H1 (cell line): ENCODE results near the gene TMCC3. TPM values are rescaled to one million over a fixed set of nuclear protein-coding genes. Genes with fewer than 3 reads are reported as not detected.

Experiments used
- CTCF ChIA-PET: fragments of 300-600 bp; sonication (Branson Sonifier 250); formaldehyde crosslinking; loops from one replicate; lab custom pipeline; 2021; ENCODE audit not compliant: partially characterized antibody; lab: Charles Lee
- POLR2A ChIA-PET: fragments of 300-600 bp; sonication (Branson Sonifier 250); formaldehyde crosslinking; loops from one replicate; lab custom pipeline; 2021; ENCODE audit warnings: inconsistent platforms; ENCODE audit not compliant: partially characterized antibody; lab: Charles Lee
- DNase-seq, 2 experiments: peaks; one replicate each; pipeline versions ENCODE4 v3.0.0 to v3.0.0-alpha.2; 2010 to 2022; ENCODE audit warnings: low spot score in 2 of 2, low read depth in 1 of 2, mixed read lengths in 1 of 2
- FAIRE-seq: peaks from 2 replicates; lab custom pipeline; 2011; peaks lifted over from hg19 to GRCh38; lab: Jason Lieb, UNC
- H2AFZ ChIP-seq: 2 replicates; pipeline ENCODE4 v1.8.1; 2012; ENCODE audit warnings: low read length, inconsistent platforms
- H2AK5ac ChIP-seq: 2 replicates; pipeline ENCODE4 v1.6.1; 2013; ENCODE audit warnings: low read depth, low read length
- H2BK120ac ChIP-seq: replicated peaks from 2 replicates; pipeline ENCODE3; 2013; ENCODE audit warnings: low read depth, low read length, inconsistent platforms
- H2BK12ac ChIP-seq: 2 replicates; pipeline ENCODE4 v1.6.1; 2013; ENCODE audit warnings: low read depth, low read length
- H2BK15ac ChIP-seq: 2 replicates; pipeline ENCODE4 v1.6.1; 2013; ENCODE audit warnings: low read length
- H2BK20ac ChIP-seq: 2 replicates; pipeline ENCODE4 v1.6.1; 2013; ENCODE audit warnings: low read length
- H2BK5ac ChIP-seq: 2 replicates; pipeline ENCODE4 v1.6.1; 2013; ENCODE audit warnings: low read depth, low read length
- H3K14ac ChIP-seq: 2 replicates; pipeline ENCODE4 v1.6.1; 2013; ENCODE audit warnings: inconsistent platforms; ENCODE audit not compliant: insufficient read length
- H3K18ac ChIP-seq: 2 replicates; pipeline ENCODE4 v1.6.1; 2013; ENCODE audit warnings: low read length; ENCODE audit errors: extremely low read depth
- H3K23ac ChIP-seq: 2 replicates; pipeline ENCODE4 v1.6.1; 2013; ENCODE audit warnings: inconsistent platforms; ENCODE audit not compliant: insufficient read length
- H3K23me2 ChIP-seq: 2 replicates; pipeline ENCODE4 v1.6.1; 2013; ENCODE audit warnings: low read depth, low read length
- H3K27ac ChIP-seq: 2 replicates; pipeline ENCODE4 v1.6.1; 2011; ENCODE audit warnings: low read depth, low read length, inconsistent platforms
- H3K27me3 ChIP-seq, 4 experiments: replicated peaks in 1 of 4; 1 replicate in 1 of 4; 2 replicates in 3 of 4; pipeline versions ENCODE4 v1.6.1 to v1.8.1; 2011 to 2013; ENCODE audit warnings: low read length in 3 of 4, mild to moderate bottlenecking in 3 of 4, inconsistent platforms in 2 of 4, mixed read lengths in 2 of 4, moderate library complexity in 1 of 4; ENCODE audit not compliant: control insufficient read depth in 3 of 4, insufficient read depth in 3 of 4; ENCODE audit errors: extremely low read depth in 1 of 4
- H3K36me3 ChIP-seq, 4 experiments: 2 replicates each; pipeline versions ENCODE4 v1.6.1 to v1.8.1; 2011 to 2013; ENCODE audit warnings: mild to moderate bottlenecking in 4 of 4, low read length in 3 of 4, moderate library complexity in 2 of 4, control low read depth in 1 of 4, inconsistent platforms in 1 of 4; ENCODE audit not compliant: insufficient read depth in 4 of 4, control insufficient read depth in 2 of 4
- H3K4ac ChIP-seq: replicated peaks from 2 replicates; pipeline ENCODE3; 2013; ENCODE audit warnings: low read length, low read depth, mixed read lengths, inconsistent platforms; ENCODE audit not compliant: insufficient read length
- H3K4me1 ChIP-seq, 4 experiments: replicated peaks in 1 of 4; 1 replicate in 1 of 4; 2 replicates in 3 of 4; pipeline versions ENCODE4 v1.6.1 to v1.8.1; 2011 to 2013; ENCODE audit warnings: low read length in 3 of 4, inconsistent platforms in 2 of 4, mixed read lengths in 1 of 4; ENCODE audit not compliant: insufficient read depth in 4 of 4, control insufficient read depth in 3 of 4
- H3K4me2 ChIP-seq, 2 experiments: 2 replicates each; pipeline versions ENCODE4 v1.6.1 to v1.8.1; 2011 to 2013; ENCODE audit warnings: low read depth in 2 of 2, low read length in 2 of 2, control low read depth in 1 of 2, inconsistent platforms in 1 of 2, mild to moderate bottlenecking in 1 of 2; ENCODE audit not compliant: insufficient read depth in 1 of 2
- H3K4me3 ChIP-seq, 4 experiments: fragments of 200-600, 300-600 bp in 1 of 4; sonication (generic), shearing (Covaris generic), sonication (Bioruptor Twin) in 1 of 4; 2 replicates each; pipeline versions ENCODE4 v1.5.1 to v1.8.1; 2011 to 2016; ENCODE audit warnings: low read length in 4 of 4, low read depth in 3 of 4, control low read depth in 2 of 4, inconsistent platforms in 2 of 4, mild to moderate bottlenecking in 2 of 4, mixed read lengths in 1 of 4, moderate library complexity in 1 of 4; ENCODE audit not compliant: insufficient read depth in 2 of 4; ENCODE audit errors: extremely low read depth in 1 of 4
- H3K56ac ChIP-seq: replicated peaks from 2 replicates; pipeline ENCODE3; 2013; ENCODE audit warnings: low read depth, mild to moderate bottlenecking, mixed read lengths, low read length, inconsistent platforms; ENCODE audit not compliant: insufficient read length
- H3K79me1 ChIP-seq: 2 replicates; pipeline ENCODE4 v1.6.1; 2013; ENCODE audit warnings: low read depth, low read length, control low read depth
- H3K79me2 ChIP-seq, 2 experiments: 2 replicates each; pipeline versions ENCODE4 v1.6.1 to v1.8.1; 2012 to 2013; ENCODE audit warnings: low read length in 2 of 2, mild to moderate bottlenecking in 2 of 2, inconsistent platforms in 1 of 2; ENCODE audit not compliant: insufficient read depth in 2 of 2, control insufficient read depth in 1 of 2
- H3K9ac ChIP-seq, 4 experiments: replicated peaks in 1 of 4; 1 replicate in 1 of 4; 2 replicates in 3 of 4; pipeline versions ENCODE4 v1.6.1 to v1.8.1; 2011 to 2013; ENCODE audit warnings: low read depth in 3 of 4, low read length in 3 of 4, control low read depth in 2 of 4, mild to moderate bottlenecking in 2 of 4, moderate library complexity in 2 of 4, inconsistent platforms in 1 of 4; ENCODE audit errors: extremely low read depth in 1 of 4
- H3K9me3 ChIP-seq, 2 experiments: 2 replicates each; pipeline versions ENCODE4 v1.6.1 to v1.8.1; 2012 to 2013; ENCODE audit warnings: mild to moderate bottlenecking in 2 of 2, moderate library complexity in 2 of 2, control low read depth in 1 of 2, inconsistent platforms in 1 of 2, low read depth in 1 of 2, low read length in 1 of 2, mixed read lengths in 1 of 2; ENCODE audit not compliant: insufficient read depth in 2 of 2
- H4K20me1 ChIP-seq, 2 experiments: replicated peaks in 1 of 2; 2 replicates each; pipeline versions ENCODE3 to v1.8.1; 2011 to 2013; ENCODE audit warnings: inconsistent platforms in 2 of 2, low read length in 2 of 2, mild to moderate bottlenecking in 1 of 2; ENCODE audit not compliant: insufficient read depth in 2 of 2, control insufficient read depth in 1 of 2
- H4K5ac ChIP-seq: 2 replicates; pipeline ENCODE4 v1.6.1; 2013; ENCODE audit warnings: low read length, low read depth, mixed read lengths, inconsistent platforms; ENCODE audit not compliant: insufficient read length
- H4K8ac ChIP-seq: 2 replicates; pipeline ENCODE4 v1.8.0; 2013; ENCODE audit warnings: mild to moderate bottlenecking, moderate library complexity, low read length, inconsistent platforms; ENCODE audit not compliant: insufficient read depth; ENCODE audit errors: extremely low read depth
- H4K91ac ChIP-seq: replicated peaks from 2 replicates; pipeline ENCODE3; 2013; ENCODE audit warnings: low read length, mixed read lengths, inconsistent platforms; ENCODE audit not compliant: insufficient read length
- JUN ChIP-seq: IDR thresholded peaks from 2 replicates; pipeline ENCODE4 v1.6.1; 2011; ENCODE audit warnings: low read depth, mild to moderate bottlenecking, improper control_type of control experiment, low read length
- POLR2A ChIP-seq, 2 experiments: IDR thresholded peaks; 1 replicate in 1 of 2; 2 replicates in 1 of 2; pipeline ENCODE4 v1.6.1; 2011; ENCODE audit warnings: low read depth in 2 of 2, low read length in 2 of 2, mild to moderate bottlenecking in 2 of 2; ENCODE audit errors: control extremely low read depth in 1 of 2
- WGBS, 2 experiments: shearing (Covaris generic) in 1 of 2; methylation state at CpG; one replicate each; pipeline versions ENCODE4 v1.1.6 to v1.1.7; 2013 to 2015; ENCODE audit warnings: low lambda C conversion rate in 2 of 2, mixed read lengths in 2 of 2, inconsistent platforms in 1 of 2, low coverage in 1 of 2, missing lambda C conversion rate in 1 of 2; ENCODE audit not compliant: insufficient replicate concordance in 2 of 2, insufficient coverage in 1 of 2, insufficient read length in 1 of 2; ENCODE audit errors: extremely low coverage in 1 of 2, missing lambda C conversion rate in 1 of 2; 5-methylcytosine and 5-hydroxymethylcytosine counted together
- polyA plus RNA-seq, 7 experiments: library from polyadenylated mRNA; depleted of rRNA in 3 of 7; stranded (reverse) in 5 of 7; unstranded in 2 of 7; fragments of >200 nt in 5 of 7; fragments of 200-250 nt in 2 of 7; gene quantifications; 1 replicate in 5 of 7; 2 replicates in 1 of 7; 4 replicates in 1 of 7; pipeline versions ENCODE4 v1.2.1 to v1.2.3, GENCODE V29; 2011 to 2013; ENCODE audit warnings: missing spikeins in 2 of 7, mixed read lengths in 2 of 7
- total RNA-seq: library from RNA; stranded (reverse); fragmentation: NEBNext Ultra II Directional; extraction: Animal tissue kit (Norgen Biotek cat#: 25700); gene quantifications from 2 replicates; pipeline ENCODE4 v1.2.1, GENCODE V29; 2021

TMCC3 gene
- total and polyA plus RNA-seq, 2 of the 8 experiments (the other 6 are each of a cell fraction or from before 2014, with no cell fraction given): 1.7 to 4.1 TPM

DNA sequence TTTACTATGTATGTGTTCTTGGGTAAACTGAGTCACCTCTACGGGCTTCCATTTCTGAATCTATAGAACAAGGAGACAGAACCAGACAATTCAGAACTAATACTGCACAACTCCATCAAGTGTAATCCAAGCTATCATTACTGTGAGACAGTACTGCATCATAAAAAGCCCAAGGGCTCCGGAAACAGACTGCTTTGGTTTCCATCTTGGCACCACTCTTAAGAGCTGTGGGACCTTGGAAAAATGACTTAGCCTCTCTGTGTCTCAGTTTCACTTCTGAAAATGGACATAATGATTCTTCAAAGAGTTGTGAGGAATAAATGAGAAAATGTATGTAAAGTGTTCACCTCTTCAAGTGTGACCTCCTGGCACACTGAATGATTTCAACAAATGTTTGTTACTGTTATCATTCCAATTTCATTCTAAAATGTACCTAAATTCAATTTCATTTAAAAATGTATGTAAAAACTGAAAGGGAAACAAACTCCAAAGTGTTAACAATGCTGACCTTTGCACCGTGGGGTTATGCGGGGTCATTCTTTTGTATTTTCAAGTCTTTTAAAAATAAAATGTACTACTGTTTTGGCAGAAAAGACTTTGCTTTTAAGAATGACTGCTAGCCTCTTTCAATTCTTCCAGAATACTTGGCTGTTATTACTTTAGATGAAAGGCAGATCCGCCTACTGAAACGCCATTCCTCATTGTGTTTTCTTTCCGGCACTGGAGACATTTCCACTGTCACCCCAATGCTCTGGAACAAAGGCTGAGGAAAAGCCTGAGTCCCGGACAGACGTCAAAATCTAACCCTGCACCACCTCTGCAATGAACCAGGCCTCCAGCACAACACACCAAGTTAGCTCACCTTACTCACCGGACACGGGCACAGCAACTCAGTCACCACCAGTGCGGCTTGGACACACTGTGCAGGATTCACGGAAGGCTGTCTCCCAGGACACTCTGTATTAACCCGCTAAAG, 62.8 kb downstream of the TMCC3 start:
- Histone ChIP-seq H3K23ac (no peak overlapping the region), H3K4me3 (no peak overlapping the region), H2BK20ac (no peak overlapping the region), H2BK5ac (no peak overlapping the region), H3K27ac (no peak overlapping the region), H2AFZ (no peak overlapping the region), H3K23me2 (no peaks in the 10 kb centered on the region), H3K18ac (no peak overlapping the region), H2AK5ac (no peak overlapping the region), H2BK15ac (no peak overlapping the region), H4K5ac (no peak overlapping the region), H3K4me1 (peaks cover 0 to 3% (median under 1%) of the 10 kb centered on the region in 4 experiments; a peak in 2 of 7 replicates), H3K9ac (no peak overlapping the region), H4K20me1 (no peaks in the 10 kb centered on the region), H3K36me3 (no peaks in the 10 kb centered on the region), H3K79me2 (no peaks in the 10 kb centered on the region), H3K9me3 (no peaks in the 10 kb centered on the region), H3K4me2 (no peak overlapping the region), H4K91ac (no peak overlapping the region), H3K27me3 (no peaks in the 10 kb centered on the region), H3K14ac (no peak overlapping the region), H2BK12ac (no peak overlapping the region), H3K79me1 (no peaks in the 10 kb centered on the region), H3K4ac (no peak overlapping the region), H3K56ac (no peak overlapping the region), H4K8ac (no peak overlapping the region; the same call in 1 of the 2 replicates), H2BK120ac (no peak overlapping the region)
- ChIA-PET POLR2A (no interaction called here), CTCF (interaction anchor here (1.0 to 1.2 kb wide), 2 partner anchors 9 to 16 kb away, joined by 3 read pairs; no protein-coding TSS in a partner anchor)
- TF ChIP-seq JUN: no peak
- no peak for TF ChIP-seq POLR2A (IDR thresholded peaks at IDR 0.05; ENCODE audit: control extremely low read depth in 1 of 2, low read depth in 2 of 2, low read length in 2 of 2)
- FAIRE-seq (no peak), DNase-seq (no peak)
- WGBS, 2 experiments: 88% methylated on average over 14 of the region's 14 CpGs; no CpG with 5 or more reads in 1 of the 2 experiments
